SK-N-DZ (cell line): ENCODE data around the gene ACER2. TPM values are rescaled to one million over a fixed set of nuclear protein-coding genes. Genes with fewer than 3 reads are reported as not detected.
"Not testable (repeated sequence)": the region's sequence is repeated elsewhere in the genome, so short reads cannot be mapped to it uniquely, and the experiment has no call there.

Experiments used
- DNase-seq: peaks from one replicate; pipeline ENCODE4 v3.0.0-alpha.2; 2015; ENCODE audit warnings: low spot score
- polyA plus RNA-seq, 2 experiments: library from polyadenylated mRNA; depleted of rRNA; stranded (reverse); fragments of >200 nt; gene quantifications; 2 replicates each; pipeline ENCODE4 v1.2.3, GENCODE V29; 2014

ACER2 gene
- polyA plus RNA-seq (2014; cell fraction: cytosol; rRNA removed): 0.65 and 0.96 TPM in 2 replicates
- 0.79 and 1.6 TPM in 2 replicates for polyA plus RNA-seq (2014; cell fraction: nucleus; rRNA removed)

DNA sequence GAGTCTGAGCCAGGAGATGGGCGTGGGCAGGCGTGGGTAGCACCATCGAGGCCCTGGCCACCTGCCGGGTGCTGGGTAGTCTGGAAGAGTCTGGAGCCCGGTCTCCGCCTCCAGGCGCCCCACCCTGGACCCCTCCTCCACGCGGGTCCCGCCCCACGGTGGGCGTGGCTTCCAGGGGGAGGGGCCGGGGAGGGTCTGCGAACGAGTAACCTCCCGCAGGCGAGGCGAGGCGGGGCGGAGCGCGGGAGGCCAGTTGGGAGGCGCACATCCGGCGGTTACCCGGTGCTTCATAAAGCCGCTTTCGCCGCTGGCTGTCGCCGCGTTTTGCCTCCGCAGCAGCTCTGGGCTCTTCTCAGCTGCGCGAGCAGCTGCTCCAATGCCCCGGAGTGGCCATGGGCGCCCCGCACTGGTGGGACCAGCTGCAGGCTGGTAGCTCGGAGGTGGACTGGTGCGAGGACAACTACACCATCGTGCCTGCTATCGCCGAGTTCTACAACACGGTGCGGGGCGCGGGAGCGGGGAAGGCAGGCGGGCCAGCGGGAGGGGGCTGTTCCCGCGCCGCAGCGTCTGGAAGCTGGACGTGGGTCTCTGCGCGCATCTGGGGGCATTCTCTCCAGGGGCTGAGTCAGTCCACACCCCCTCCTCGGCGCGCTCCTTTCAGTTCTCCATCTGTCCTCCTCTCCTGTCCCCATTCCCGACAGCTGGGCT, at the start of gene ACER2:
Gene ACER2 (plus strand): TSS at position 317 of the 708 bp plus-strand sequence. CDS start 76 bp downstream, at position 393.
- peak; percentile 87 for DNase-seq

DNA sequence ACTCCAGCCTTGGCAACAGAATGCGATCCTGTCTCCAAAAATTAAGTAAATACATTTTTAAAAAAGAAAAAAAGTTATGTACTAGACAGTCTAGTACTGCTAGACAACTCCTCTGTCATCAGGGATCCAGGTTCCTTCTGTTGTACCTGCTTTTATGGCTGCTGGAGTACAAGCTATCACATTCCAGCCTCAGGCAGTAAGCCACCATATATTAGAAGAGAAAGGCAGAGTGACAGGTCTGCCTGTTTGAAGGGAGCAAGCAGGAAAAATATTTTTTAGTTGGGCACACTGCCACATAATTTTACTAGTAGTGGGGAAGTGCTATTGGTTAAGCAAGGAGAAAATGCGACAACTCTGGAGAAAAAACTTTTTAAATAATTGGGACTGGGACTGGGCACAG, 39.7 kb upstream of the ACER2 start:
- no peak for DNase-seq

DNA sequence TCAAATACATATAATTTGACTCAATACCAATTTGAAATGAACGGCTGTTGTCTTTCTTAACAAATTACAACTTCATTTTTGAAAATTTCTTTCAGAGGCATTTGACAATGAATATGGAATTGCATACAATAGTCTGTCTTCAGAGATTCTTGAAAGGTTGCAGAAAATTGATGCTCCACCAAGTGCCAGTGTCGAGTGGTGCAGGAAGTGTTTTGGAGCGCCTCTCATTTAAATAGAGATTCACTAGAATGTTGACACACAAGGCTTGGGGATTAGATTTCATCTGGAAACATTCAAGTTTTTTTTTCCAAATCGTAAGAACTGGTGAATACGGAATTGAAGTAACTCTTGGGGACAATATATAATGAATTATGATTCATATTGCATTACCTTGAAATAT, 36.9 kb upstream of the ACER2 start:
- DNase-seq: no peak

DNA sequence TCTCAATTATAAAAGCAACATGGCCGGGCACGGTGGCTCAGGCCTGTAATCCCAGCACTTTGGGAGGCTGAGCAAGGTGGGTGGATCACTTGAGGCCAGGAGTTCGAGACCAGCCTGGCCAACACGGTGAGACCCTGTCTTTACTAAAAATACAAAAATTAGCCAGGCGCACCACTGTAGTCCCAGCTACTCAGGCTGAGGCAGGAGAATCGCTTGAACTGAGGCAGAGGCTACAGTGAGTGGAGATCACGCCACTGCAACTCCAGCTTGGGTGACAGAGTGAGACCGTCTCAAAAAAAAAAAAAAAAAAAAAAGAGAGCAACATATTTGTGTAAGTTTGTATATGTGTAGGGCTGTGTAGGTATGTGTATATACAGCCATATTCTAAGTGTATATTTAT, 36.2 kb upstream of the ACER2 start:
- no peak for DNase-seq

GRCh38 chr9:19373527-19373926, 35.3 kb upstream of the ACER2 start:
- no peak for DNase-seq

DNA sequence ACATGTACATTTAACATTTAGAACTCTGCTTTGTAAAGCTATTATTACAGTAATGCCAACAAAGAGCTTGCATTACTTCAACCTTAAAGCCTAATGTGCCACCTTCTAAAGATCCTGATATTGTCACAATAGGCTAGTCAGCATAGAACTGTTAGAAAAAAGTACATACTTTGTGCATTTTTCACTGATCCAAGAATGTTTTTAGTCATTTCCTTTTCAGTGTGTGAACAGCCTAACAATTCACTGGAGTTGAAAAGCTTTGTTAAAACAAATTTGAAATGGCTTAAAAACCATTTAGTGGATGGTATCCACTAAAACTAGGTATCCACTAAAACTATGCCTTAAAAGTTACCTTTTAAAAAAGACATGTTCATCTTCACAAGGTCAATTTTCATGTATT, 33.3 kb upstream of the ACER2 start:
- DNase-seq: no peak

GRCh38 chr9:19376931-19377330, 31.9 kb upstream of the ACER2 start:
- DNase-seq: no peak

DNA sequence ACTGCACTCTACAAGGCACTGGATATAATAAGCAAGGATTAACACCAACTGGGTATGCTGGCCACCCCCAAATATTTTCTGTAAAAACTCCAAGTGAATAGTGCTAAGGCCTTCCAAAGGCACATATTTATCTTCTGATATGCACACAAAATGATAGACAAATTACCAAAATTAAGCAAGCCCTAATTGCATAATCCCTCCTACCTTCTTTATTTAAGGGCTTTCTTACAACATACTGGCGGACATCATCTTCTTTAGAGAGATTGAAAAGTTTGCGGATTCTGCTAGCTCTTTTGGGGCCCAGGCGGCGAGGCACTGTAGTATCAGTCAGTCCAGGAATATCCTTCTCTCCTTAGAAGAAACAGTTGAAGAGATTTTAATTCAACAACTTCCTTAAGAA, 30.6 kb upstream of the ACER2 start:
- DNase-seq: no peak

- DNase-seq: no peak
Observed at GRCh38 chr9:19378647-19379046, 30.2 kb upstream of the ACER2 start.

GRCh38 chr9:19379283-19379682, 29.5 kb upstream of the ACER2 start:
- no peak for DNase-seq

DNA sequence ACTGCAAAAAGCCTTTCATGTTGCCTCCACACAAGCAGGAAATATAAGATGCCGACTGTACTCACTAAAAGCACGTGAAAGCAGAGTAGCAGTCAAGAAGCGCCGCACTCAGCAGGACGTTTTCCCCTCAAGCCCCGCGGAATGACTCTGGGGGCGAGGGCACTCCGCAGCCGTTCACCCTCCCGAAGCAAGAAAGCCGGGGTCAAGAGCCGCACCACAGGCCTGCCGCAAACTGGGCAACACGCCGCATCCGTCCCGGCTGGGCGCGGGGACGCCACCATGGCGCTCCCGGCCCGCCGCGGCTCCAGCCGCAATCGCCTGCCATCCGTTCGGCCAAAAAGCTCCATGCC, 29.1 kb upstream of the ACER2 start:
- no peak for DNase-seq

GRCh38 chr9:19380826-19381075, 28.1 kb upstream of the ACER2 start:
- DNase-seq: no peak

GRCh38 chr9:19381656-19382055, 27.2 kb upstream of the ACER2 start:
- no peak for DNase-seq

GRCh38 chr9:19385212-19385611, 23.6 kb upstream of the ACER2 start:
- not testable (repeated sequence) for DNase-seq

DNA sequence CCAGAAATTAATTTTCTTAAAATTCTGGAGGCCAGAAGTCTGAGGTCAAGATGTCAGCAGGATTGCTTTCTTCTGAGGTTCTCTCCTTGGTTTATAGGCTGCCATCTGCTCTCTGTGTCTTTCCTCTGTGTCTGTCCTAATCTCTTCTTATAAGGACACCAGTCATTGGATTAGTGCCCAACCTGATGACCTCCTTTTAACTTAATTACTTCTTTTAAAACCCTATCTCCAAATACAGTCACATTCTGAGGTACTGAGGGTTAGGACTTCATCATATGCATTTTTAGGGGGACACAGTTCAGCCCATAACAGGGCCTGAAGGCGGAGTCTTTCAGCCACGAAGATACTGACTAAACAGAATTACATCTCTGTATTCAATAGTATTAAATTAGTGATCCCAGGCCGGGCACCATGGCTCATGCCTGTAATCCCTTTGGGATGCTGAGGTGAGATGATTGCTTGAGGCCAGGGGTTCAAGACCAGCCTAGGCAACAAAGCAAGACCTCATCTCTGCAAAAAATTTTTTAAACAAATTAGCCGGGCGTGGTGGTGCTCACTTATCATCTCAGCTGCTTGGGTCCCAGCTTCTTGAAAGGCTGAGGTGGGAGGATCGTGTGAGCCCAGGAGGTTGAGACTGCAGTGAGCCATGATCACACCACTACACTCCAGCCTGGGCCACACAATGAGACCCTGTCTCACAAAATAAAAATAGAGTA, 22.9 kb upstream of the ACER2 start:
- no peak for DNase-seq

DNA sequence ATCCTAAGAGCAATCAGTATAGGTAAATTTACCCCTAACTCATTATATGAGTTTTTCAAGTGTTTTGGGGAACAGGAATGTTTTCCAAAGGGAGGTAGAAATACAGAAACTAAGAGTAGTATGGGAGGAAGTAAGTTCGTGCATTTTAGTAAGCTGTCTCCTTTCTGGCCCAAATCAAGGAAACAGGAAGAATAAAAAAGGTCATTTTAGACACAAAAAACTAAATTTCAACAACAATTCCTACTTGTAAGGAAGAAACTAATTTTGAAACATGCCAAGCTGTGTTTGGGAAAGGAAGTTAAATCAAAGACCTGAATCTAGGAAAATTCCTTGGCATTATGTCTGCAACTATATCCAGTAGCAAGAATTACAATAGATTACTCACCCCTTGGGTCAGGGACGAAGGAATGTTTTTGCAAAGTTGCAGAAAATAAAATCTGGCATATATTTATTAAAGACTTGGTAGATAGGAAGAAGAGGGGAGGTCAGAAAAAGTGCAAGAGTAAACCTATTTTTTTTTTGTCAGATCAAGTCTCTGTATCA, 22.2 kb upstream of the ACER2 start:
- DNase-seq: no peak

DNA sequence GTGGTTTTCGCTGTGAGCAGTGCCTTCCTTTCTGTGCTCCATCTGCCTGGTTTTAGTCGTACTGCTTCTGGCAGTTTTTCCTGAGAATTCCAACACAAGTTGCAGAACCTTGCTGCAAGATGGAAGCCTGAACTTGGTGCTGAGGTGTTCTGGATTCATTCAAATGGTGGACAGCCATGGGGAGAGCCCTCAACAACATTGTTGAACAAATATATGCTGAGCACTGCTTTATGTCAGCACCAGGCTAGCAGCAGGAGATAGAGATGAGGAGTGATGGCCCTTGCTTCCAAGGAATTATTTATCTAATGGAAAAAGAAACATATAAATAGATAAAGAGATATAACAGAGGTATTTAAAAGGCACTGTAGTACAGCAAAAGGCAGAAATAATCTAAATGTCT, 21.5 kb upstream of the ACER2 start:
- DNase-seq: no peak

- DNase-seq: not testable (repeated sequence)
Observed at GRCh38 chr9:19389539-19389938, 19.3 kb upstream of the ACER2 start.

- DNase-seq: no peak
Observed at GRCh38 chr9:19397845-19398244, 11.0 kb upstream of the ACER2 start.

GRCh38 chr9:19403231-19403630, 5.6 kb upstream of the ACER2 start:
- not testable (repeated sequence) for DNase-seq

GRCh38 chr9:19404283-19405075, 4.3 kb upstream of the ACER2 start:
- no peak for DNase-seq

GRCh38 chr9:19405771-19406170, 3.0 kb upstream of the ACER2 start:
- DNase-seq: no peak
